Endothelial cell of umbilical vein (primary cell): ENCODE data around the gene PADI1. TPM values are rescaled to one million over a fixed set of nuclear protein-coding genes. Genes with fewer than 3 reads are reported as not detected.

Experiments used
- BruUV-seq: library from RNA; stranded (reverse); fragments of 400-500 nt; replicated peaks from 2 replicates; lab custom pipeline; 2021; lab: Mats Ljungman, UMichigan
- CTCF ChIA-PET: fragments of 300-600, 350-600 bp; sonication (Branson Sonifier 250); formaldehyde crosslinking; loops from one replicate; lab custom pipeline; 2021; ENCODE audit warnings: antibody characterized with exemption, inconsistent platforms; lab: Charles Lee
- POLR2A ChIA-PET: fragments of 300-600, 350-600 bp; sonication (Branson Sonifier 250); formaldehyde crosslinking; loops from one replicate; lab custom pipeline; 2021; ENCODE audit warnings: antibody characterized with exemption, inconsistent platforms; lab: Charles Lee
- DNase-seq: peaks from one replicate; pipeline ENCODE4 v3.0.0-alpha.2; 2011; ENCODE audit warnings: low read depth, low spot score
- FAIRE-seq: peaks from 2 replicates; lab custom pipeline; 2011; peaks lifted over from hg19 to GRCh38; lab: Jason Lieb, UNC
- H2AFZ ChIP-seq: 2 replicates; pipeline ENCODE4 v1.6.0; 2012; ENCODE audit warnings: low read depth, low read length, control low read depth, inconsistent platforms
- H3K27ac ChIP-seq: 2 replicates; pipeline ENCODE4 v1.5.1; 2011; ENCODE audit warnings: low read depth, mild to moderate bottlenecking, control low read depth, low read length, moderate library complexity; ENCODE audit not compliant: insufficient read depth
- H3K27me3 ChIP-seq, 2 experiments: 2 replicates each; pipeline versions ENCODE4 v1.6.0 to v1.6.1; 2011; ENCODE audit warnings: low read length in 2 of 2, mixed read lengths in 1 of 2; ENCODE audit not compliant: control insufficient read depth in 2 of 2, insufficient read depth in 2 of 2
- H3K36me3 ChIP-seq, 2 experiments: 2 replicates in 1 of 2; 3 replicates in 1 of 2; pipeline ENCODE4 v1.5.1; 2011; ENCODE audit warnings: low read length in 2 of 2, mild to moderate bottlenecking in 1 of 2, moderate library complexity in 1 of 2; ENCODE audit not compliant: control insufficient read depth in 2 of 2, insufficient read depth in 2 of 2; ENCODE audit errors: extremely low read depth in 1 of 2
- H3K4me1 ChIP-seq: 3 replicates; pipeline ENCODE4 v1.5.1; 2011; ENCODE audit warnings: mild to moderate bottlenecking, low read length; ENCODE audit not compliant: control insufficient read depth, insufficient read depth; ENCODE audit errors: extremely low read depth
- H3K4me2 ChIP-seq: 2 replicates; pipeline ENCODE4 v1.6.1; 2011; ENCODE audit warnings: low read length, control low read depth, mixed read lengths; ENCODE audit not compliant: insufficient read depth
- H3K4me3 ChIP-seq, 3 experiments: fragments of 200-600 bp in 1 of 3; sonication (generic), shearing (Covaris generic) in 1 of 3; replicated peaks in 1 of 3; 2 replicates each; pipeline ENCODE4 v1.5.1; 2011 to 2016; ENCODE audit warnings: control low read depth in 3 of 3, low read length in 3 of 3, mild to moderate bottlenecking in 2 of 3, inconsistent platforms in 1 of 3, low read depth in 1 of 3, moderate library complexity in 1 of 3; ENCODE audit not compliant: insufficient read depth in 1 of 3
- H3K79me2 ChIP-seq: 2 replicates; pipeline ENCODE4 v1.6.0; 2012; ENCODE audit warnings: low read length, inconsistent platforms; ENCODE audit not compliant: control insufficient read depth, insufficient read depth
- H3K9ac ChIP-seq: replicated peaks from 2 replicates; pipeline ENCODE3; 2011; ENCODE audit warnings: low read length, control low read depth; ENCODE audit not compliant: insufficient read depth; ENCODE audit errors: extremely low read depth
- H3K9me1 ChIP-seq: replicated peaks from 3 replicates; pipeline ENCODE4 v1.6.0; 2011; ENCODE audit warnings: mild to moderate bottlenecking, low read length; ENCODE audit not compliant: control insufficient read depth, insufficient read depth; ENCODE audit errors: extremely low read depth
- H3K9me3 ChIP-seq: replicated peaks from 2 replicates; pipeline ENCODE4 v1.5.1; 2012; ENCODE audit warnings: low read length, inconsistent platforms; ENCODE audit not compliant: control insufficient read depth, insufficient read depth
- H4K20me1 ChIP-seq: replicated peaks from 2 replicates; pipeline ENCODE3; 2011; ENCODE audit warnings: mild to moderate bottlenecking, low read length; ENCODE audit not compliant: control insufficient read depth, insufficient read depth; ENCODE audit errors: extremely low read depth
- EZH2 ChIP-seq: IDR thresholded peaks from 2 replicates; pipeline ENCODE4 v1.6.1; 2012; ENCODE audit warnings: borderline replicate concordance, low read depth, mild to moderate bottlenecking, moderate library complexity, low read length, inconsistent platforms; ENCODE audit not compliant: severe bottlenecking
- JUN ChIP-seq: IDR thresholded peaks from 2 replicates; pipeline ENCODE4 v1.6.1; 2011; ENCODE audit warnings: borderline replicate concordance, low read depth; ENCODE audit not compliant: insufficient read length, insufficient read depth
- dilution Hi-C: fragments of 300-500 bp; cut with MboI; formaldehyde crosslinking; loops from one replicate; pipeline ENCODE4 v1.15.0; 2019; ENCODE audit warnings: low sequenced_read_pairs; ENCODE audit not compliant: extremely low pct_ligation_motif_present
- intact Hi-C: fragments of 100-400 bp; cut with micrococcal nuclease; formaldehyde crosslinking; loops from one replicate; pipeline ENCODE4 v1.10.0; 2022
- polyA plus RNA-seq, 4 experiments: library from polyadenylated mRNA; depleted of rRNA in 3 of 4; stranded (reverse) in 3 of 4; unstranded in 1 of 4; fragments of >200 nt; gene quantifications; 2 replicates each; pipeline versions ENCODE4 v1.2.1 to v1.2.3, GENCODE V29; 2011 to 2012; ENCODE audit warnings: missing spikeins in 1 of 4
- total RNA-seq: library from RNA; stranded (reverse); gene quantifications from 2 replicates; pipeline ENCODE4 v1.2.3, GENCODE V29; 2021
- TF ChIP-seq, protein P1 (sequence below), 2 donors: IDR thresholded peaks; 1 replicate in 1 of 2; 2 replicates in 1 of 2; pipeline ENCODE4 v1.5.1; 2011; ENCODE audit warnings: low read length in 2 of 2, mild to moderate bottlenecking in 2 of 2, moderate library complexity in 2 of 2, control low read depth in 1 of 2, inconsistent platforms in 1 of 2, low read depth in 1 of 2; ENCODE audit not compliant: insufficient read depth in 1 of 2; ENCODE audit errors: extremely low read depth in 1 of 2
- TF ChIP-seq, protein P2 (sequence below): IDR thresholded peaks from 2 replicates; pipeline ENCODE4 v1.6.1; 2011; ENCODE audit not compliant: insufficient read depth, insufficient read length

PADI1 gene
- total and polyA plus RNA-seq, 2 donors (not counting 3 experiments of a cell fraction or from before 2014, with no cell fraction given) = 0.01 TPM; not detected in 1

DNA sequence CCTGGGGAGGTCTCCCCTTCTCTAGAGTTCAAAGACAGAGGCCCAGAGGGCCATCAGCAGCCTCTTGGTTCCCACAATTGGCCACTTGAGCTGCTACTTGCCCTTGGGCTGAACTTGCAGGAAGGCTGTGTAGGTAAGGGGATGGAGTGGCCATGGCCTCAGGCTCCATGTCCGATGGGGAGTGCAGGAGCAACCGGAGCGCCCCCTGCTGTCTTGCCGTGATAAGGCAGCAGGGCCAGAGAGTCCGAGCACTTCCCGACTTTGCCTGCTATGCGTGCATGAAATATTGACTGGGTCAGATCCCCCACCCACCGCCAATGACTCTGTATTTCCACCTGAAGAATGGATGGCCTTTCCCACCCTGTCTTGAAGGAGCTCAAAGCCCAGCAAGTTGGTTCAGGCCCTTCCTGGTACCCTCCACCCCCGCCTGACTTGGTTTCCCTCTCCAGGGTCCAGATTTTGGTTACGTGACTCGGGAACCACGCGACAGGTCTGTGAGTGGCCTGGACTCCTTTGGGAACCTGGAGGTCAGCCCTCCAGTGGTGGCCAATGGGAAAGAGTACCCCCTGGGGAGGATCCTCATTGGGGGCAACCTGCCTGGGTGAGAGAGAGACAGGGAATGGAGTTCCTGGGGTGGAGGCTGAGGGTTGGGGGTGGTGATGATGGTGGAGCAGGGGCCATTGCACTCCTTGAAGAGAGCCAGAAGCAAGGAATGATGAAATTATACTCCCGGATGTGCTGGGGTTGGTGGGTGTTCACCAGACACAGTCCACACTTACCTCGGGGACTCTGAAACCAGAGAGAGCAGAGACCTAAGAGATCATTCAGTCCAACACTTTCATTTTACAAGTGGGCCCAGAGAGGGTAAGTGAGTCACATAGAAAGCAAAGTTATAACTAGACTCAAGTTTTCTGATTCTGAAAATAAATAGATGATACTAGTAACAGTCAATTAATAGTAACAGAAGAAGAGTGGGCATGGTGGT, 69.5 kb downstream of the PADI1 start:
- FAIRE-seq (peak; percentile 81), DNase-seq (peak; percentile 36)
- dilution Hi-C loops = no loop called here
- H3K27ac ChIP-seq = no peak overlapping the region
- H3K79me2 ChIP-seq = no peaks in the 10 kb centered on the region
- no peak overlapping the region for H3K4me3 ChIP-seq
- H2AFZ ChIP-seq = no peak overlapping the region
- H4K20me1 ChIP-seq = no peaks in the 10 kb centered on the region
- POLR2A ChIA-PET = no interaction called here
- BruUV-seq = no TSS peak
- TF ChIP-seq JUN (no peak), EZH2 (no peak)
- TF ChIP-seq, protein P1, sequence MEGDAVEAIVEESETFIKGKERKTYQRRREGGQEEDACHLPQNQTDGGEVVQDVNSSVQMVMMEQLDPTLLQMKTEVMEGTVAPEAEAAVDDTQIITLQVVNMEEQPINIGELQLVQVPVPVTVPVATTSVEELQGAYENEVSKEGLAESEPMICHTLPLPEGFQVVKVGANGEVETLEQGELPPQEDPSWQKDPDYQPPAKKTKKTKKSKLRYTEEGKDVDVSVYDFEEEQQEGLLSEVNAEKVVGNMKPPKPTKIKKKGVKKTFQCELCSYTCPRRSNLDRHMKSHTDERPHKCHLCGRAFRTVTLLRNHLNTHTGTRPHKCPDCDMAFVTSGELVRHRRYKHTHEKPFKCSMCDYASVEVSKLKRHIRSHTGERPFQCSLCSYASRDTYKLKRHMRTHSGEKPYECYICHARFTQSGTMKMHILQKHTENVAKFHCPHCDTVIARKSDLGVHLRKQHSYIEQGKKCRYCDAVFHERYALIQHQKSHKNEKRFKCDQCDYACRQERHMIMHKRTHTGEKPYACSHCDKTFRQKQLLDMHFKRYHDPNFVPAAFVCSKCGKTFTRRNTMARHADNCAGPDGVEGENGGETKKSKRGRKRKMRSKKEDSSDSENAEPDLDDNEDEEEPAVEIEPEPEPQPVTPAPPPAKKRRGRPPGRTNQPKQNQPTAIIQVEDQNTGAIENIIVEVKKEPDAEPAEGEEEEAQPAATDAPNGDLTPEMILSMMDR (IDR thresholded peaks at IDR 0.05; ENCODE audit: extremely low read depth in 1 of 2, insufficient read depth in 1 of 2, low read depth in 1 of 2, low read length in 2 of 2) = peak; percentile 72 to 91
- TF ChIP-seq, protein P2, sequence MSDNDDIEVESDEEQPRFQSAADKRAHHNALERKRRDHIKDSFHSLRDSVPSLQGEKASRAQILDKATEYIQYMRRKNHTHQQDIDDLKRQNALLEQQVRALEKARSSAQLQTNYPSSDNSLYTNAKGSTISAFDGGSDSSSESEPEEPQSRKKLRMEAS = no peak
- CTCF ChIA-PET = interaction anchor here (0.7 to 4.8 kb wide), 19 partner anchors 12 to 216 kb away, joined by 3 to 31 read pairs (median 5); no protein-coding TSS in a partner anchor
- no peaks in the 10 kb centered on the region for H3K9me3 ChIP-seq
- intact Hi-C loops = loop anchor here (1.0 to 2.0 kb wide), 5 partner anchors 24 to 215 kb away; no protein-coding TSS in a partner anchor
- H3K4me2 ChIP-seq = no peak overlapping the region
- no peaks in the 10 kb centered on the region for H3K4me1 ChIP-seq
- H3K27me3 ChIP-seq = no peaks in the 10 kb centered on the region
- H3K9ac ChIP-seq = no peak overlapping the region
- no peaks in the 10 kb centered on the region for H3K9me1 ChIP-seq
- H3K36me3 ChIP-seq = no peaks in the 10 kb centered on the region
